Endodermal cell (in vitro differentiated cells): ENCODE data around the gene ABCA7. TPM values are rescaled to one million over a fixed set of nuclear protein-coding genes. Genes with fewer than 3 reads are reported as not detected.

Source experiments
- DNase-seq: peaks from one replicate; pipeline ENCODE4 v3.0.0-alpha.2; 2017
- H3K27ac ChIP-seq: 2 replicates; pipeline ENCODE4 v1.5.1; 2013; ENCODE audit warnings: mild to moderate bottlenecking, low read depth, low read length, moderate library complexity
- H3K27me3 ChIP-seq: 2 replicates; pipeline ENCODE4 v1.6.1; 2013; ENCODE audit warnings: mild to moderate bottlenecking, low read length, moderate library complexity; ENCODE audit not compliant: insufficient read depth, control insufficient read depth, poor library complexity, severe bottlenecking
- H3K36me3 ChIP-seq: 2 replicates; pipeline ENCODE4 v1.7.0; 2013; ENCODE audit warnings: mild to moderate bottlenecking, low read length, moderate library complexity; ENCODE audit not compliant: control insufficient read depth, insufficient read depth
- H3K4me1 ChIP-seq: one replicate; pipeline ENCODE4 v1.7.0; 2013; ENCODE audit warnings: low read length; ENCODE audit not compliant: control insufficient read depth, insufficient read depth
- H3K4me3 ChIP-seq: 2 replicates; pipeline ENCODE4 v1.5.1; 2013; ENCODE audit warnings: mild to moderate bottlenecking, low read length, moderate library complexity
- H3K9ac ChIP-seq: 2 replicates; pipeline ENCODE4 v1.6.1; 2013; ENCODE audit warnings: mild to moderate bottlenecking, low read length, moderate library complexity; ENCODE audit not compliant: poor library complexity, severe bottlenecking; ENCODE audit errors: extremely low read depth
- H3K9me3 ChIP-seq: 2 replicates; pipeline ENCODE4 v1.6.1; 2013; ENCODE audit warnings: mild to moderate bottlenecking, low read length, moderate library complexity; ENCODE audit not compliant: control insufficient read depth
- H3K27ac Mint-ChIP-seq: 2 replicates; pipeline ENCODE4 v1.8.0; 2020; ENCODE audit warnings: mixed read lengths
- H3K27me3 Mint-ChIP-seq: 2 replicates; pipeline ENCODE4 v1.8.0; 2021; ENCODE audit warnings: mild to moderate bottlenecking, mixed read lengths; ENCODE audit not compliant: insufficient read depth
- H3K36me3 Mint-ChIP-seq: 2 replicates; pipeline ENCODE4 v1.8.0; 2020; ENCODE audit warnings: low read depth, mixed read lengths
- H3K4me1 Mint-ChIP-seq: 2 replicates; pipeline ENCODE4 v1.8.0; 2020; ENCODE audit warnings: mixed read lengths
- H3K4me3 Mint-ChIP-seq: 2 replicates; pipeline ENCODE4 v1.8.0; 2020; ENCODE audit warnings: mild to moderate bottlenecking, moderate library complexity, mixed read lengths
- H3K9me3 Mint-ChIP-seq: 2 replicates; pipeline ENCODE4 v1.8.0; 2020; ENCODE audit warnings: mild to moderate bottlenecking, mixed read lengths
- CTCF ChIP-seq: fragments of 200-600 bp; sonication (generic); conservative IDR thresholded peaks from 2 replicates; pipeline ENCODE4 v1.5.0; 2021; ENCODE audit warnings: antibody characterized with exemption, mild to moderate bottlenecking
- WGBS, 2 experiments: methylation state at CpG; one replicate each; pipeline versions ENCODE4 v1.1.5 to v1.1.7; 2013; ENCODE audit warnings: missing lambda C conversion rate in 2 of 2, mixed read lengths in 1 of 2; ENCODE audit not compliant: insufficient coverage in 1 of 2, insufficient read length in 1 of 2; 5-methylcytosine and 5-hydroxymethylcytosine counted together
- total RNA-seq, 2 donors: library from RNA; stranded (reverse); fragmentation: NEBNext Ultra II Directional in 1 of 2; extraction: Animal tissue kit (Norgen Biotek cat#: 25700) in 1 of 2; gene quantifications; 2 replicates in 1 of 2; 3 replicates in 1 of 2; pipeline ENCODE4 v1.2.1, GENCODE V29; 2021

ABCA7 gene
- total RNA-seq, 2 donors from 2014 or later = 67.2 to 68.7 TPM

GRCh38 chr19:1098177-1099051 is 58.5 kb downstream of the ABCA7 start:
- Histone ChIP-seq H3K9me3 (no peaks in the 10 kb centered on the region), H3K9ac (no peak overlapping the region), H3K27me3 (no peaks in the 10 kb centered on the region), H3K4me3 (no peak overlapping the region), H3K36me3 (peaks cover 5% of the 10 kb centered on the region), H3K4me1 (peaks cover 5% of the 10 kb centered on the region), H3K27ac (no peak overlapping the region)
- Mint-ChIP-seq H3K4me1 (peaks cover 8% of the 10 kb centered on the region), H3K27me3 (no peaks in the 10 kb centered on the region), H3K36me3 (peaks cover 5% of the 10 kb centered on the region), H3K27ac (no peak overlapping the region), H3K9me3 (no peaks in the 10 kb centered on the region), H3K4me3 (no peak overlapping the region)
- no peak for DNase-seq
- no peak for TF ChIP-seq CTCF
- 83 to 88% methylated on average over 11 to 15 of the region's 15 CpGs for WGBS, 2 experiments

- H3K27ac ChIP-seq = peak overlapping the region; percentile 49
- Mint-ChIP-seq H3K36me3 (peaks cover 3% of the 10 kb centered on the region), H3K4me3 (no peak overlapping the region), H3K9me3 (no peaks in the 10 kb centered on the region), H3K27me3 (no peaks in the 10 kb centered on the region), H3K27ac (peak overlapping the region; percentile 94), H3K4me1 (peaks cover 6% of the 10 kb centered on the region)
- H3K4me1 ChIP-seq = peaks cover 5% of the 10 kb centered on the region
- 79 to 82% methylated on average over 7 to 9 of the region's 9 CpGs for WGBS, 2 experiments
- no peak overlapping the region for H3K4me3 ChIP-seq
- no peaks in the 10 kb centered on the region for H3K27me3 ChIP-seq
- no peak overlapping the region for H3K9ac ChIP-seq
- DNase-seq = no peak
- TF ChIP-seq CTCF = no peak
- no peaks in the 10 kb centered on the region for H3K9me3 ChIP-seq
- H3K36me3 ChIP-seq = peaks cover 5% of the 10 kb centered on the region
Measured at GRCh38 chr19:1101337-1101698, 61.4 kb downstream of the ABCA7 start.

GRCh38 chr19:1102407-1103131 is 62.7 kb downstream of the ABCA7 start:
- H3K4me1 ChIP-seq = peaks cover 5% of the 10 kb centered on the region
- no peaks in the 10 kb centered on the region for H3K9me3 ChIP-seq
- no peaks in the 10 kb centered on the region for H3K27me3 Mint-ChIP-seq
- 93 to 94% methylated on average over 15 to 17 of the region's 17 CpGs for WGBS, 2 experiments
- DNase-seq = no peak
- no peak overlapping the region for H3K9ac ChIP-seq
- peaks cover 18% of the 10 kb centered on the region for H3K36me3 ChIP-seq
- no peak overlapping the region for H3K4me3 ChIP-seq
- peak overlapping the region; percentile 48 for H3K27ac Mint-ChIP-seq
- no peaks in the 10 kb centered on the region for H3K27me3 ChIP-seq
- peak overlapping the region; percentile 53 for H3K27ac ChIP-seq
- no peak for TF ChIP-seq CTCF
- peaks cover 7% of the 10 kb centered on the region for H3K4me1 Mint-ChIP-seq
- no peak overlapping the region for H3K4me3 Mint-ChIP-seq
- no peaks in the 10 kb centered on the region for H3K9me3 Mint-ChIP-seq
- H3K36me3 Mint-ChIP-seq = peaks cover 6% of the 10 kb centered on the region
